KMS-11 (cell line): ENCODE data around the gene NCAPH2.

Source experiments
- H2AFZ ChIP-seq: fragments of 200-600 bp; sonication (generic); 2 replicates; pipeline ENCODE4 v1.6.1; 2016; ENCODE audit warnings: antibody characterized with exemption, mixed run types, low read depth
- H3K27ac ChIP-seq: fragments of 200-600 bp; sonication (generic); 2 replicates; pipeline ENCODE4 v1.6.1; 2016; ENCODE audit warnings: mild to moderate bottlenecking, mixed run types
- H3K27me3 ChIP-seq: fragments of 200-600 bp; sonication (generic); 2 replicates; pipeline ENCODE4 v1.6.1; 2017; ENCODE audit warnings: mild to moderate bottlenecking, low read depth, mixed run types, moderate library complexity; ENCODE audit not compliant: insufficient read depth
- H3K36me3 ChIP-seq: fragments of 200-600 bp; sonication (generic); 2 replicates; pipeline ENCODE4 v1.6.1; 2017; ENCODE audit warnings: mild to moderate bottlenecking, mixed run types; ENCODE audit not compliant: insufficient read depth
- H3K4me1 ChIP-seq: fragments of 200-600 bp; sonication (generic); 2 replicates; pipeline ENCODE4 v1.6.1; 2016; ENCODE audit warnings: mild to moderate bottlenecking, low read depth, mixed run types; ENCODE audit not compliant: poor library complexity, severe bottlenecking
- H3K4me2 ChIP-seq: fragments of 200-600 bp; sonication (generic); 2 replicates; pipeline ENCODE4 v1.7.0; 2016; ENCODE audit warnings: mild to moderate bottlenecking, mixed run types
- H3K4me3 ChIP-seq: fragments of 200-600 bp; sonication (generic); IDR thresholded peaks from 2 replicates; pipeline ENCODE4 v1.6.1; 2017; ENCODE audit warnings: low read depth, low read length, mixed read lengths; ENCODE audit not compliant: insufficient read depth
- H3K79me2 ChIP-seq: fragments of 200-600 bp; sonication (generic); 2 replicates; pipeline ENCODE4 v1.6.1; 2016; ENCODE audit warnings: low read depth, mixed run types; ENCODE audit not compliant: insufficient read depth
- H3K9ac ChIP-seq: fragments of 200-600 bp; sonication (generic); 2 replicates; pipeline ENCODE4 v1.6.1; 2016; ENCODE audit warnings: mild to moderate bottlenecking, mixed run types
- H4K20me1 ChIP-seq: fragments of 200-600 bp; sonication (generic); 2 replicates; pipeline ENCODE4 v1.6.1; 2016; ENCODE audit warnings: mild to moderate bottlenecking, mixed run types; ENCODE audit not compliant: insufficient read depth
- TF ChIP-seq, protein P1 (sequence below): fragments of 200-600 bp; sonication (generic); conservative IDR thresholded peaks from 2 replicates; pipeline ENCODE4 v1.6.1; 2017; ENCODE audit warnings: low read depth, mild to moderate bottlenecking, antibody characterized with exemption, low read length, moderate library complexity, mixed read lengths

NCAPH2 gene

DNA sequence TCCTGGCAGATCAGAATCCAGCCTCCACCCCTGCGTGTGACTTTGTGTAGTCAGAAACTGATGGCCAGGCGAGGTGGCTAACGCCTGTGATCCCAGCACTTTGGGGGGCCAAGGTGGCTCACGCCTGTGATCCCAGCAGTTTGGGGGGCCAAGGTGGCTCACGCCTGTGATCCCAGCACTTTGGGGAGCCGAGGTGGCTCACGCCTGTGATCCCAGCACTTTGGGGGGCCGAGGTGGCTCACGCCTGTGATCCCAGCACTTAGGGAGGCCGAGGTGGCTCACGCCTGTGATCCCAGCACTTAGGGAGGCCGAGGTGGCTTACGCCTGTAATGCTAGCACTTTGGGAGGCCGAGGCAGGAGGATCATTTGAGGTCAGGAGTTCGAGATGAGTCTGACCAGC, 5.2 kb downstream of the NCAPH2 start:
- Histone ChIP-seq H3K4me2 (no peak overlapping the region), H3K36me3 (no peaks in the 10 kb centered on the region), H3K27me3 (no peaks in the 10 kb centered on the region), H3K4me3 (no peak overlapping the region), H3K9ac (no peak overlapping the region), H3K27ac (no peak overlapping the region), H3K4me1 (peaks cover 13% of the 10 kb centered on the region), H4K20me1 (no peaks in the 10 kb centered on the region), H2AFZ (no peak overlapping the region), H3K79me2 (peaks cover 60% of the 10 kb centered on the region)
- TF ChIP-seq, protein P1, sequence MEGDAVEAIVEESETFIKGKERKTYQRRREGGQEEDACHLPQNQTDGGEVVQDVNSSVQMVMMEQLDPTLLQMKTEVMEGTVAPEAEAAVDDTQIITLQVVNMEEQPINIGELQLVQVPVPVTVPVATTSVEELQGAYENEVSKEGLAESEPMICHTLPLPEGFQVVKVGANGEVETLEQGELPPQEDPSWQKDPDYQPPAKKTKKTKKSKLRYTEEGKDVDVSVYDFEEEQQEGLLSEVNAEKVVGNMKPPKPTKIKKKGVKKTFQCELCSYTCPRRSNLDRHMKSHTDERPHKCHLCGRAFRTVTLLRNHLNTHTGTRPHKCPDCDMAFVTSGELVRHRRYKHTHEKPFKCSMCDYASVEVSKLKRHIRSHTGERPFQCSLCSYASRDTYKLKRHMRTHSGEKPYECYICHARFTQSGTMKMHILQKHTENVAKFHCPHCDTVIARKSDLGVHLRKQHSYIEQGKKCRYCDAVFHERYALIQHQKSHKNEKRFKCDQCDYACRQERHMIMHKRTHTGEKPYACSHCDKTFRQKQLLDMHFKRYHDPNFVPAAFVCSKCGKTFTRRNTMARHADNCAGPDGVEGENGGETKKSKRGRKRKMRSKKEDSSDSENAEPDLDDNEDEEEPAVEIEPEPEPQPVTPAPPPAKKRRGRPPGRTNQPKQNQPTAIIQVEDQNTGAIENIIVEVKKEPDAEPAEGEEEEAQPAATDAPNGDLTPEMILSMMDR: no peak

DNA sequence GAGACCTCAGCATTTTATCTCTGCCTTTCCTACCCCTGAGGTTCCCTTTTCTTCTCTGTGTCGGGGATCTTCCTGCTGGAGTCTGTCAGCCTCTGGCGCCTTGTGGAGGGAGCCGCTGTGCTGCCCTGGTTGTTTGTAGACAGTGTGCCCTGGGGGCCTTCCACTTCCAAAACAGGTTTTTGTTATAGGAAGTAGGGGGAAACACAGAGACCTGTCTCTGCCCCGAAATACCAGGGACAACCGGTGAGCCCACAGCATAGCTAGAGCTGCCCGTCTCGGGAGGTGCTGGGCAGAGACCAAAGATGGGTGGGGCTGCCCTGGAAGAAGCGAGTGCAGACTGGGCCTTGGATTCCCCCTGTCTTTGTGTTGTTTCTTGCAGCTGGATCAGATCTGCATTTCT, 8.0 kb downstream of the NCAPH2 start:
- Histone ChIP-seq H3K27ac (no peak overlapping the region), H3K4me2 (no peak overlapping the region), H3K36me3 (no peaks in the 10 kb centered on the region), H3K79me2 (peaks cover 36% of the 10 kb centered on the region), H3K4me1 (peaks cover 7% of the 10 kb centered on the region), H2AFZ (no peak overlapping the region), H3K27me3 (no peaks in the 10 kb centered on the region), H3K4me3 (no peak overlapping the region), H3K9ac (no peak overlapping the region), H4K20me1 (no peaks in the 10 kb centered on the region)
- TF ChIP-seq, protein P1: no peak

DNA sequence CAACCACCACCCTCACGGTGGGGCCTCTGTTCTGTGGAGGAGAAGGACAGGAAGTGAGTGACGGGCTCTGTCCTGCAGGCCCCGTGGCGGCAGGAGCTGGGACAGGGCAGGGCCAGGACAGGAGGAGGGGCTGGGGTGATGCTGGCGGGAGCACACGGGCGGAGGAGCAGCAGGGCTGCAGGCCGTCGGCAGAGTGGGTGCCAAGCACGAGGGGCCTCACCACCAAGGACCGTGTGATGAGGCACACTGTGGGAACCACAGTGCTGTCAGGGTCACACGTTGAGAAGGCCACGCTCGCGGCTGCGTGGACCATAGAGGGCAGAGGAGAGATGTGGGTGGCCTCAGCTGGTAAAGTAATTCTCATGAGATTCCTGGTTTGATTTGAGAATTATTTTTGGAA, 8.9 kb downstream of the NCAPH2 start:
- H3K79me2 ChIP-seq: peaks cover 30% of the 10 kb centered on the region
- no peak overlapping the region for H3K27ac ChIP-seq
- no peak overlapping the region for H2AFZ ChIP-seq
- H3K4me3 ChIP-seq: no peak overlapping the region
- TF ChIP-seq, protein P1: no peak
- no peak overlapping the region for H3K4me2 ChIP-seq
- no peak overlapping the region for H3K9ac ChIP-seq
- no peaks in the 10 kb centered on the region for H3K27me3 ChIP-seq
- H3K36me3 ChIP-seq: no peaks in the 10 kb centered on the region
- H3K4me1 ChIP-seq: peaks cover 2% of the 10 kb centered on the region
- H4K20me1 ChIP-seq: no peaks in the 10 kb centered on the region

DNA sequence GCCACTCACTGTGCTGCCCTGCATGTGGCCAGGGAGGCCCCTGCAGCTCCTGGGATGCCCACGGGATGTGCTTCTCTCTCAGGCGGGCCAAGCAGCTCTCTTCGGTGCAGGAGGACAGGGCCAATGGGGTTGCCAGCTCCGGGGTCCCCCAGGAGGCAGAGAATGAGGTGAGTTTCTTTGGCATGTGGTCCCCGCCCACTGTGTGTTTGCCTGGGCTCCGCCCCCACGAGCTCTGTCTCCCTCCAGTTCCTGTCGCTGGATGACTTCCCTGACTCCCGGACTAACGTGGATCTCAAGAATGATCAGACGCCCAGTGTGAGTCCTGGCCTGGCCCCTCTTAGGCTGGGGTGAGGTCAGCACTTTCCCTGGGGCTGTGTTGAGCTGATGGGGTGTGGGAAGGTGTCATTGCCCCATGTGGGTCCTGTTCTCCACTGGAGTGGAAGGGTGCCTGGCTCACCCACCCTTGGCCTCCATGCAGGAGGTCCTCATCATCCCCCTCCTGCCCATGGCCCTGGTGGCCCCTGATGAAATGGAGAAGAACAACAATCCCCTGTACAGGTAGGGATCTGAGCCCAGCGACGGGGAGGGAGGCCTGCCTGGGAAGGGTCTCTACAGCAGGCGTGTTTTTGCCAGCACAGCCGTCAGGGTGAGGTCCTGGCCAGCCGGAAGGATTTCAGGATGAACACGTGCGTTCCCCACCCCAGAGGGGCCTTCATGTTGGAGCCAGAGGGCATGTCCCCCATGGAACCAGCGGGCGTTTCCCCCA, 9.7 kb downstream of the NCAPH2 start:
- no peak overlapping the region for H3K9ac ChIP-seq
- H3K27me3 ChIP-seq: no peaks in the 10 kb centered on the region
- H3K4me2 ChIP-seq: no peak overlapping the region
- H3K4me3 ChIP-seq: no peak overlapping the region
- TF ChIP-seq, protein P1: no peak
- no peak overlapping the region for H2AFZ ChIP-seq
- peaks cover 23% of the 10 kb centered on the region for H3K79me2 ChIP-seq
- H3K27ac ChIP-seq: no peak overlapping the region
- H3K36me3 ChIP-seq: no peaks in the 10 kb centered on the region
- no peaks in the 10 kb centered on the region for H3K4me1 ChIP-seq
- H4K20me1 ChIP-seq: no peaks in the 10 kb centered on the region
